HCT116 (cell line): Measurements from ENCODE around the gene MBP. TPM values are rescaled to one million over a fixed set of nuclear protein-coding genes. Genes with fewer than 3 reads are reported as not detected.

Experiments
- ATAC-seq: fragments of 200-7000 bp; cut with Tn5 transposase; 2 replicates; pipeline ENCODE4 v1.9.1; 2020; ENCODE audit warnings: mild to moderate bottlenecking, moderate library complexity
- BruUV-seq: library from RNA; stranded (reverse); fragments of 400-500 nt; replicated peaks from 2 replicates; lab custom pipeline; 2021; lab: Mats Ljungman, UMichigan
- CTCF ChIA-PET: fragments of 300-600 bp; sonication (Branson Sonifier 250); formaldehyde crosslinking; loops from one replicate; lab custom pipeline; 2021; ENCODE audit warnings: antibody characterized with exemption; lab: Charles Lee
- POLR2A ChIA-PET: fragments of 300-600, 350-600 bp; sonication (Branson Sonifier 250); formaldehyde crosslinking; loops from one replicate; lab custom pipeline; 2021; ENCODE audit warnings: antibody characterized with exemption; lab: Charles Lee
- RAD21 ChIA-PET, 2 experiments: fragments of 300-600 bp; sonication (Branson Sonifier 250); formaldehyde crosslinking; loops; one replicate each; lab custom pipeline; 2023; ENCODE audit warnings: low total read pairs in 2 of 2; ENCODE audit not compliant: uncharacterized antibody in 2 of 2, unreplicated experiment in 2 of 2, low non-redundant PET in 1 of 2; lab: Charles Lee
- DNase-seq: peaks from one replicate; pipeline ENCODE4 v3.0.0-alpha.2; 2010; ENCODE audit warnings: low read depth, low spot score
- H2AFZ ChIP-seq: fragments of 200-600 bp; shearing (Covaris generic), sonication (generic); 2 replicates; pipeline ENCODE4 v1.6.1; 2017; ENCODE audit warnings: low read depth, mixed run types, mixed read lengths, antibody characterized with exemption, low read length; ENCODE audit not compliant: poor library complexity, severe bottlenecking
- H3K27ac ChIP-seq: 2 replicates; pipeline ENCODE4 v1.5.1; 2012; ENCODE audit warnings: low read depth, low read length
- H3K27me3 ChIP-seq: fragments of 200-600 bp; sonication (generic); 2 replicates; pipeline ENCODE4 v1.6.1; 2016; ENCODE audit warnings: mixed run types, low read length, mixed read lengths; ENCODE audit not compliant: insufficient read depth
- H3K36me3 ChIP-seq, 2 experiments: fragments of 200-500 bp in 1 of 2; fragments of 200-600 bp in 1 of 2; sonication (Bioruptor generic) in 1 of 2; sonication (generic) in 1 of 2; 2 replicates each; pipeline versions ENCODE4 v1.5.1 to v1.6.1; 2014 to 2016; ENCODE audit warnings: low read length in 2 of 2, inconsistent platforms in 1 of 2, mixed read lengths in 1 of 2, mixed run types in 1 of 2; ENCODE audit not compliant: insufficient read depth in 2 of 2, control insufficient read depth in 1 of 2
- H3K4me1 ChIP-seq, 2 experiments: fragments of 200-600 bp in 1 of 2; sonication (generic) in 1 of 2; 2 replicates each; pipeline versions ENCODE4 v1.5.1 to v1.6.1; 2012 to 2017; ENCODE audit warnings: low read length in 2 of 2, inconsistent platforms in 1 of 2, mild to moderate bottlenecking in 1 of 2, mixed read lengths in 1 of 2, mixed run types in 1 of 2, moderate library complexity in 1 of 2; ENCODE audit not compliant: insufficient read depth in 2 of 2, control insufficient read depth in 1 of 2
- H3K4me2 ChIP-seq: fragments of 200-600 bp; sonication (generic); 2 replicates; pipeline ENCODE4 v1.6.1; 2017; ENCODE audit warnings: mixed run types, low read length, mixed read lengths
- H3K4me3 ChIP-seq, 2 experiments: fragments of 200-600 bp in 1 of 2; sonication (generic) in 1 of 2; replicated peaks in 1 of 2; 2 replicates each; pipeline ENCODE4 v1.5.1; 2011 to 2016; ENCODE audit warnings: low read length in 2 of 2, control low read depth in 1 of 2, low read depth in 1 of 2, mild to moderate bottlenecking in 1 of 2, mixed read lengths in 1 of 2, mixed run types in 1 of 2
- H3K79me2 ChIP-seq: fragments of 200-600 bp; sonication (generic); 2 replicates; pipeline ENCODE4 v1.6.1; 2017; ENCODE audit warnings: mild to moderate bottlenecking, mixed run types, low read length, moderate library complexity, mixed read lengths; ENCODE audit not compliant: insufficient read depth
- H3K9ac ChIP-seq: fragments of 200-600 bp; sonication (generic); 2 replicates; pipeline ENCODE4 v1.6.1; 2016; ENCODE audit warnings: low read length, mixed read lengths
- H3K9me2 ChIP-seq: fragments of 200-600 bp; sonication (generic), shearing (Covaris generic); 2 replicates; pipeline ENCODE4 v1.6.1; 2017; ENCODE audit warnings: mixed run types, mild to moderate bottlenecking, moderate library complexity; ENCODE audit not compliant: insufficient read depth
- H3K9me3 ChIP-seq, 2 experiments: fragments of 200-500 bp in 1 of 2; fragments of 200-600 bp in 1 of 2; sonication (Bioruptor generic) in 1 of 2; sonication (generic) in 1 of 2; 2 replicates each; pipeline ENCODE4 v1.6.1; 2014 to 2017; ENCODE audit warnings: low read length in 2 of 2, mixed read lengths in 2 of 2, inconsistent platforms in 1 of 2, low read depth in 1 of 2, mild to moderate bottlenecking in 1 of 2, mixed run types in 1 of 2, moderate library complexity in 1 of 2; ENCODE audit not compliant: control insufficient read depth in 1 of 2, insufficient read depth in 1 of 2
- H4K20me1 ChIP-seq: fragments of 200-600 bp; sonication (generic), shearing (Covaris generic); 2 replicates; pipeline ENCODE4 v1.6.1; 2017; ENCODE audit warnings: mixed run types, mild to moderate bottlenecking, moderate library complexity; ENCODE audit not compliant: insufficient read depth
- CBX3 ChIP-seq: IDR thresholded peaks from 2 replicates; pipeline ENCODE4 v1.6.1; 2012; ENCODE audit warnings: low read depth
- EZH2 ChIP-seq: fragments of 200-600 bp; sonication (generic); IDR thresholded peaks from 2 replicates; pipeline ENCODE4 v1.6.1; 2017; ENCODE audit warnings: antibody characterized with exemption, mixed run types
- EZH2phosphoT487 ChIP-seq: fragments of 200-600 bp; IDR thresholded peaks from 2 replicates; pipeline ENCODE4 v1.6.1; 2018; ENCODE audit warnings: antibody characterized with exemption, borderline replicate concordance
- FOSL1 ChIP-seq: IDR thresholded peaks from 2 replicates; pipeline ENCODE4 v1.6.1; 2012; ENCODE audit warnings: low read depth
- JUND ChIP-seq: IDR thresholded peaks from 2 replicates; pipeline ENCODE4 v1.6.1; 2012
- POLR2AphosphoS5 ChIP-seq: IDR thresholded peaks from 2 replicates; pipeline ENCODE4 v1.6.1; 2011; ENCODE audit warnings: mild to moderate bottlenecking, low read depth, low read length, moderate library complexity
- SIN3A ChIP-seq: IDR thresholded peaks from 2 replicates; pipeline ENCODE4 v1.6.1; 2012; ENCODE audit warnings: low read depth
- SRF ChIP-seq: IDR thresholded peaks from 2 replicates; pipeline ENCODE4 v1.6.1; 2012; ENCODE audit warnings: low read depth
- TCF7L2 ChIP-seq: IDR thresholded peaks from 2 replicates; pipeline ENCODE4 v1.7.0; 2011; ENCODE audit warnings: borderline replicate concordance, inconsistent platforms; ENCODE audit not compliant: insufficient read depth, insufficient read length; ENCODE audit errors: extremely low read depth
- YY1 ChIP-seq: IDR thresholded peaks from 2 replicates; pipeline ENCODE4 v1.6.1; 2011; ENCODE audit warnings: low read length, low read depth, moderate library complexity, mild to moderate bottlenecking; ENCODE audit not compliant: insufficient replicate concordance; ENCODE audit errors: extremely low read depth
- ZFX ChIP-seq: fragments of 450-650 bp; IDR thresholded peaks from 2 replicates; pipeline ENCODE4 v1.6.1; 2017
- intact Hi-C: fragments of 100-400 bp; cut with micrococcal nuclease; formaldehyde crosslinking; loops from 2 replicates; pipeline ENCODE4 v1.10.0; 2022
- total RNA-seq: library from RNA; stranded (reverse); gene quantifications from one replicate; pipeline ENCODE4 v1.2.1, GENCODE V29; 2021; ENCODE audit not compliant: unreplicated experiment
- TF ChIP-seq, protein P1 (sequence below): IDR thresholded peaks from 2 replicates; pipeline ENCODE4 v1.6.1; 2012
- TF ChIP-seq, protein P2 (sequence below): IDR thresholded peaks from 2 replicates; pipeline ENCODE4 v1.6.1; 2012; ENCODE audit warnings: low read depth
- TF ChIP-seq, protein P3 (sequence below): IDR thresholded peaks from 2 replicates; pipeline ENCODE4 v1.6.1; 2011; ENCODE audit warnings: mild to moderate bottlenecking, low read length, moderate library complexity; ENCODE audit not compliant: insufficient replicate concordance; ENCODE audit errors: extremely low read depth

The MBP gene
- total RNA-seq, 1 experiment from 2014 or later: 34.9 TPM

DNA sequence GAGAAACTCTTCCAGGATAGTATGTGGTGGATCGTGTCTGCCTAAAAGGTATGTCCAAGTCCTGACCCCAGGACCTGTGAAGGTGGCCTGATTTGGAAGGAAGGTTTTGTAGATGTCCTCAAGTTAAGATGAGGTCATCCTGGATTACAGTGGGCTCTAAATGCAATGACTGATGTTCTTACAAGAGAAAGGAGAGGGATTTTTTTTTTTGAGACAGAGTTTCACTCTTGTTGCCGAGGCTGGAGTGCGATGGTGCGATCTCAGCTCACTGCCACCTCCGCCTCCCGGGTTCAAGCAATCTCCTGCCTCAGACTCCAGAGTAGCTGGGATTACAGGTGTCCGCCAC, 19.9 kb downstream of the MBP start:
- Histone ChIP-seq H3K36me3 (no peaks in the 10 kb centered on the region), H3K4me3 (no peak overlapping the region), H3K27ac (no peak overlapping the region), H3K79me2 (peaks cover 36% of the 10 kb centered on the region), H3K27me3 (no peaks in the 10 kb centered on the region), H3K9me3 (no peaks in the 10 kb centered on the region), H3K4me1 (peaks cover 6 to 21% of the 10 kb centered on the region in 2 experiments; a peak in 2 of 4 replicates), H3K9ac (no peak overlapping the region), H3K9me2 (no peaks in the 10 kb centered on the region), H2AFZ (no peak overlapping the region), H4K20me1 (no peaks in the 10 kb centered on the region), H3K4me2 (no peak overlapping the region)
- intact Hi-C loops: no loop called here
- ChIA-PET CTCF (no interaction called here), RAD21 (no interaction called here), POLR2A (no interaction called here)
- BruUV-seq: no TSS peak
- DNase-seq (no peak), ATAC-seq (no peak)
- TF ChIP-seq TCF7L2 (no peak), SIN3A (no peak), JUND (no peak)

DNA sequence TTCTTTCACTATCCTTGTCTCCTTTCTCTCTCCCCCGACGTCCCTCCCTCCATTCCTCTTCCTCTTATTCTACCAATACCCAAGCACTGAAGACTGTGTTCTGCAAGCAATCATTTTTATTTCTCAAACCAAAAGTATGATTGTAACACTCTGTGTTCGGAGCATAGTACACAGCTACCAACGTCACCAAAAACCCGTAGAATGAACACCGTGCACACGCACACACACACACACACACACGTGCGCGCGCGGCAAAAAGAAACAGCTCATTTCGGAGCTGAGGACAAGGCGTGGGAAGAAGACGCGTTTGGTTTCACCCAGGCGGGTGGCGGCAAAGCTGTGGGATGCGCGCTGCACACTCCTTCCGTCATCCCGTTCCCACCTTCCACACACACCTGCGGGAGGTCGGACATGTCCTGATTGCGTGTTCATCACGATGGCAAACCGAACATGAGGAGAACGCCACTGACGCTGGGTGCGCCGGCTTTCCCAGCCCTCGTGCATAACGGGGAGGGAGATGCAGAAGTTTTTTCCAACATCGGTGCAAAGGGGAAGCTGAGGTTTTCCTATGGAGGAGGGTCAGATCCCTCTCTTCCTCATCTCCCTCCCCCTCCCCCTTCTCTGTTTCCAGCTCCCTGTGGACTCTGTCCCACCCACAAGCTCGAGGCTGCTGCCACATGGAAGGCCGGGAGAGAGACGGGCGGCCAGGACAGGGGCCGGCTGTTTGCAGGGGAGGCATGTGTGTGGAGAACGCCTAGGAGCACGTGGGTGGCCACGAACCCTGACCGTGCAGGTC, 20.4 kb downstream of the MBP start:
- Histone ChIP-seq H2AFZ (no peak overlapping the region), H3K36me3 (no peaks in the 10 kb centered on the region), H3K27me3 (no peaks in the 10 kb centered on the region), H3K79me2 (peaks cover 35% of the 10 kb centered on the region), H3K9ac (no peak overlapping the region), H3K4me1 (peaks cover 6 to 21% of the 10 kb centered on the region in 2 experiments; a peak in 2 of 4 replicates), H3K27ac (no peak overlapping the region), H3K4me2 (no peak overlapping the region), H3K4me3 (no peak overlapping the region), H3K9me3 (no peaks in the 10 kb centered on the region), H3K9me2 (no peaks in the 10 kb centered on the region), H4K20me1 (no peaks in the 10 kb centered on the region)
- BruUV-seq: no TSS peak
- ATAC-seq: no peak
- ChIA-PET POLR2A (no interaction called here), RAD21 (no interaction called here), CTCF (no interaction called here)
- intact Hi-C loops: no loop called here
- no peak for DNase-seq
- no peak for TF ChIP-seq EZH2phosphoT487
- no peak for TF ChIP-seq YY1
- TF ChIP-seq, protein P1, sequence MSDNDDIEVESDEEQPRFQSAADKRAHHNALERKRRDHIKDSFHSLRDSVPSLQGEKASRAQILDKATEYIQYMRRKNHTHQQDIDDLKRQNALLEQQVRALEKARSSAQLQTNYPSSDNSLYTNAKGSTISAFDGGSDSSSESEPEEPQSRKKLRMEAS: no peak
- TF ChIP-seq, protein P2, sequence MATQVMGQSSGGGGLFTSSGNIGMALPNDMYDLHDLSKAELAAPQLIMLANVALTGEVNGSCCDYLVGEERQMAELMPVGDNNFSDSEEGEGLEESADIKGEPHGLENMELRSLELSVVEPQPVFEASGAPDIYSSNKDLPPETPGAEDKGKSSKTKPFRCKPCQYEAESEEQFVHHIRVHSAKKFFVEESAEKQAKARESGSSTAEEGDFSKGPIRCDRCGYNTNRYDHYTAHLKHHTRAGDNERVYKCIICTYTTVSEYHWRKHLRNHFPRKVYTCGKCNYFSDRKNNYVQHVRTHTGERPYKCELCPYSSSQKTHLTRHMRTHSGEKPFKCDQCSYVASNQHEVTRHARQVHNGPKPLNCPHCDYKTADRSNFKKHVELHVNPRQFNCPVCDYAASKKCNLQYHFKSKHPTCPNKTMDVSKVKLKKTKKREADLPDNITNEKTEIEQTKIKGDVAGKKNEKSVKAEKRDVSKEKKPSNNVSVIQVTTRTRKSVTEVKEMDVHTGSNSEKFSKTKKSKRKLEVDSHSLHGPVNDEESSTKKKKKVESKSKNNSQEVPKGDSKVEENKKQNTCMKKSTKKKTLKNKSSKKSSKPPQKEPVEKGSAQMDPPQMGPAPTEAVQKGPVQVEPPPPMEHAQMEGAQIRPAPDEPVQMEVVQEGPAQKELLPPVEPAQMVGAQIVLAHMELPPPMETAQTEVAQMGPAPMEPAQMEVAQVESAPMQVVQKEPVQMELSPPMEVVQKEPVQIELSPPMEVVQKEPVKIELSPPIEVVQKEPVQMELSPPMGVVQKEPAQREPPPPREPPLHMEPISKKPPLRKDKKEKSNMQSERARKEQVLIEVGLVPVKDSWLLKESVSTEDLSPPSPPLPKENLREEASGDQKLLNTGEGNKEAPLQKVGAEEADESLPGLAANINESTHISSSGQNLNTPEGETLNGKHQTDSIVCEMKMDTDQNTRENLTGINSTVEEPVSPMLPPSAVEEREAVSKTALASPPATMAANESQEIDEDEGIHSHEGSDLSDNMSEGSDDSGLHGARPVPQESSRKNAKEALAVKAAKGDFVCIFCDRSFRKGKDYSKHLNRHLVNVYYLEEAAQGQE: no peak
- no peak for TF ChIP-seq POLR2AphosphoS5
- TF ChIP-seq SRF: no peak
- TF ChIP-seq TCF7L2: no peak
- TF ChIP-seq EZH2: no peak
- no peak for TF ChIP-seq CBX3
- TF ChIP-seq JUND: no peak
- TF ChIP-seq ZFX: no peak
- no peak for TF ChIP-seq FOSL1
- TF ChIP-seq, protein P3, sequence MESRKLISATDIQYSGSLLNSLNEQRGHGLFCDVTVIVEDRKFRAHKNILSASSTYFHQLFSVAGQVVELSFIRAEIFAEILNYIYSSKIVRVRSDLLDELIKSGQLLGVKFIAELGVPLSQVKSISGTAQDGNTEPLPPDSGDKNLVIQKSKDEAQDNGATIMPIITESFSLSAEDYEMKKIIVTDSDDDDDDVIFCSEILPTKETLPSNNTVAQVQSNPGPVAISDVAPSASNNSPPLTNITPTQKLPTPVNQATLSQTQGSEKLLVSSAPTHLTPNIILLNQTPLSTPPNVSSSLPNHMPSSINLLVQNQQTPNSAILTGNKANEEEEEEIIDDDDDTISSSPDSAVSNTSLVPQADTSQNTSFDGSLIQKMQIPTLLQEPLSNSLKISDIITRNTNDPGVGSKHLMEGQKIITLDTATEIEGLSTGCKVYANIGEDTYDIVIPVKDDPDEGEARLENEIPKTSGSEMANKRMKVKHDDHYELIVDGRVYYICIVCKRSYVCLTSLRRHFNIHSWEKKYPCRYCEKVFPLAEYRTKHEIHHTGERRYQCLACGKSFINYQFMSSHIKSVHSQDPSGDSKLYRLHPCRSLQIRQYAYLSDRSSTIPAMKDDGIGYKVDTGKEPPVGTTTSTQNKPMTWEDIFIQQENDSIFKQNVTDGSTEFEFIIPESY: no peak
